ENCODE data around the gene RDH16.
"Not testable (repeated sequence)": the region's sequence is repeated elsewhere in the genome, so short reads cannot be mapped to it uniquely, and the experiment has no call there.

The RDH16 gene

GRCh38 chr12:56951582-56952339, 5.6 kb downstream of the RDH16 start:
- DNase-seq = no peak

GRCh38 chr12:56948881-56949280, 8.5 kb downstream of the RDH16 start:
- no peak for DNase-seq

DNA sequence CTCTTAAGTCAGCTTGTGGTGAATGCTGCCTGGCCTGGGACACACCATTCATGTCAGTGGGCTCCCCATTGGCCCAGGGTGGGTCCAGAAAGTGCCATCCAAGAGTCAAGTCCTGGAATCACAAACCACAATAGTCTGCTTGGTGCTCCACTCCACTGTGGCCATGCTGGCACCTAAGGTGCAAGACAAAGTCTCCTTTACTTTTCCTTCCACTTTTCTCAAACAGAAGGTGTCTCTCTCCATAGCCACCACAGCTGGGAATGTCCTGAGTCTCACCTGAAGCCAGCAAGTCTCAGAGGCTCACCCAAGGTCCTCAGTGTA, 9.0 kb downstream of the RDH16 start:
- no peak for DNase-seq

DNA sequence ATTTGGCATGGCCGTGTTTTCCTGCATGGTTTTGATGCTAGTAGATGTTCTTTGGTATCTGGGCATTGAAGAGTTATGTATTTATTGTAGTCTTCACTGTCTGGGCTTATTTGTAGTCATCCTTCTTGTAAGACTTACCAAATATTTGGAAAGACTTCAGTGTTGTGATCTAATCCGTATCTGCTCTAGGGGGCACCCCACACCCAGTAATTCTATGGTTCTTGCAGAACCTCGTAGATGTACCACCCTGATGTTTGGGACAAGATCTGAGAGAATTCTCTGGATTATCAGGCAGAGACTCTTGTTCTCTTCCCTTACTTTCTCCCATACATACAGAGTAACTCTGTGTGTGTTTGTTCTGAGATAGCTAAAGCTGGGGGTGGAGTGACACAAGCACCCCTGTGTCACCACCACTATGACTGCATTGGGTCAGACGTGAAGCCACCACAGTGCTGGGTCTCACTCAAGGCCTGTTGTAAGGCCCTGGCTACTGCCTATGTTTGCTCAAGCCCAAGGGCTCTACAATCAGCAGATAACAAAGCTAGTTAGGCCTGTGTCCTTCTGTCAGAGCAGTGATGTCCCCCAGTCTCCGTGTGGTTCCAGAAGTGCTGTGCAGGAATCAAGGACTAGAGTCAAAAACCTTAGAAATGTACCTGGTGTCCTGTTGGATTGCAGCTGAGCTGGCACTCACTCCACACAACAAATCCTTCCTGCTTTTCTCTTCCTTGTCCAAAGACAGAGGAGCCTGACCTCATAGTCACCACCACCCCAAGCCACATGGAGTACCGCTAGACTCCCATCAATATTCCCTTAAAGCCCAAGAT, 9.6 kb downstream of the RDH16 start:
- DNase-seq = no peak

DNA sequence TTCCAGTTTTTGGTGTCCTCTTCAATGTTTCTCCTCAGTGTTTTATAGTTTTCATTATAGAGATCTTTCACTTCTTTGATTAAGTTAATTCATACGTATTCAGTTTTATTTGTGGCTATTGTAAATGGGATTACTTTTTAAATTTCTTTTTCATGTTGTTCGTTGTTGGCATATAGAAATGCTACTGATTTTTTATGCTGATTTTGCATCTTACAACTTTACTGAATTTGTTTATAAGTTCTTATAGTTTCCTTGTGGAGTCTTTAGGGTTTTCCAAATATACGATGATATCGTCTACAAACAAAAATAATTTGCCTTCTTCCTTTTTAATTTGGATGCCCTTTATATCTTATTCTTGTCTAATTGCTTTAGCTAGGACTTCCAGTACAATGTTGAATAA, 13.5 kb downstream of the RDH16 start:
- DNase-seq = no peak

DNA sequence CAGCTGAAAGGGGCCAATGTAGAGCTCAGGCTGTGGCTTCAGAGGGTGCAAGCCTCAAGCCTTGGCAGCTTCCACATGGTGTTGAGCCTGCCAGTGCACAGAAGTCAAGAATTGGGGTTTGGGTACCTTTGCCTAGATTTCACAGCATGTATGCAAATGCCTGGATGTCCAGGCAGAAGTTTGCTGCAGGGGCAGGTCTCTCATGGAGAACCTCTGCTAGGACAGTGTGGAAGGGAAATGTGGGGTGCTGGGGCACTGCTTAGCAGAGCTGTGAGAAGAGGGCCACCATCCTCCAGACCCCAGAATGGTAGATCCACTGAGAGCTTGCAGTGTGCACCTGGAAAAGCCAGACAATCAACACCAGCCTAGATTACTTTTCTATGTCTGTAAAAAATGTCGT, 14.0 kb downstream of the RDH16 start:
- DNase-seq = not testable (repeated sequence)

DNA sequence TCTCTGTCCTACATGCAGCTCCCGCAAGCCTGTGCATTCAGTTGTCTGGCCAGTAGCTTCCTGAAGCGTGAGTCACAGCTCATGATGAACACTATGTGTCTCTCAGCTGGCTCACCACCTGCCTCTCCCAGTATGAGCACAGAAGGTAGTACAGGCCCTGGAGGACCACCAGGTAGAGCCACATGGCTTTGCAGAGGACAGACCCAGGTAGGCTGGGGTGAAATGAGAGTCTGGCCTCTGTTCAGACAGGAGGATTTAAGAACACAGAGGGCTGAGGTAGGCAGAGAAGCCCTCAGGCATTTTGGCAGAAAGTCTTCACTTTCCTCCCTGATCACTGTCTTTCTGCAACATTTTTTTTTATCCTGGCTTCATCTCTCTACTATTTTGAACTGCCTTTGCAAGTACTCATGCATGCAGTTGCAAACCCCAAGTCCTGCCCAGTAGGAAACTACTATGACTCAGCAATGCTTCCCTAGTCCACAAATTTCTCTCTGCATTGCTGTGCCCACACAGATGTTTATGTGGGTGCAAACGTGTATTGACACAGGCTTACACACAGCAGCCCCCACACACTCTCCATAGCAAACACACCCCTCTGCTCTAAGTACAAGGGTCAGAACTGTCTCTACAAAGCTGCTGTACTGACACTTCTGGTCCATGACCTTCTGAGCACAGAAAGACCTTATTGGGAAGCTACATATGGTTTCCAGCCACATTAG, 15.9 kb downstream of the RDH16 start:
- no peak for DNase-seq

GRCh38 chr12:56940942-56941298, 16.5 kb downstream of the RDH16 start:
- not testable (repeated sequence) for DNase-seq

DNA sequence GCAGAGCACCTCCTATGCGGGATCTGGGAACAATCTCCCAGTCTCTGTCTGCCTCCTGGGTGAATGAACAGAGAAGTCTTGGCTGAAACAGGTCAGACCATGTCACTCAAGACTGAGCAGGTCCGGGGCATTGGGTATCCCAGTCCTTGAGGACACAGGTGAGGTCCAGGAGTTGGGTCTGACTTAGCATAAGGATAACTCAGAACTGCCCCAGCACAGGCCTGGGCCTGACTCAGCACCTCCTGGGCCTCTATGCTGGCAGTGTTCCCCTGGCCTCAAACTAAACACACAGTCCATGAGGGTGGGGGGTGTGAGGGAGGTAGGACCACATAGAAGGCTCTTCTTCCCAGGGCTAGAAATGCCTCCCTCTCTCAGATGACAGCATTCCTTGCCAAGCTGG, 21.7 kb downstream of the RDH16 start:
- DNase-seq = no peak

DNA sequence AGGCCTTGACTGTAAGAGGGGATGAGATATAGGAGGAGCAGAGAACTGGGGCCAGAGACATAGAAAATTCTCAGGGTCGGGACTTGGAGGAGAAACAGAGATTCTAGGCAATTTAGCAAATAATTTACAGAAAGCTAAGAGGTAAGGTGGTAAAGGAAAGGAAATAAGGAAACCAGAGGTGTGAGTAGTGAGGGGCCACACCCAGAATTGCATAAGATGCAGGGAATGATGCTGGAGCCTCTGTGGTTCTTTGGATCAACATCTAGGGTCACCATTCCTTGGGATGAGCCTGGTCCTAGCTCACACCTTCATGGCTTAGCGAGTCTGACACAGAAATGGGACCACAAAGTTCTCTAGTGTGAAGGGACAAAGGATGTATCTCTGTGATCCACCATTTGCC, 22.3 kb downstream of the RDH16 start:
- DNase-seq = no peak

DNA sequence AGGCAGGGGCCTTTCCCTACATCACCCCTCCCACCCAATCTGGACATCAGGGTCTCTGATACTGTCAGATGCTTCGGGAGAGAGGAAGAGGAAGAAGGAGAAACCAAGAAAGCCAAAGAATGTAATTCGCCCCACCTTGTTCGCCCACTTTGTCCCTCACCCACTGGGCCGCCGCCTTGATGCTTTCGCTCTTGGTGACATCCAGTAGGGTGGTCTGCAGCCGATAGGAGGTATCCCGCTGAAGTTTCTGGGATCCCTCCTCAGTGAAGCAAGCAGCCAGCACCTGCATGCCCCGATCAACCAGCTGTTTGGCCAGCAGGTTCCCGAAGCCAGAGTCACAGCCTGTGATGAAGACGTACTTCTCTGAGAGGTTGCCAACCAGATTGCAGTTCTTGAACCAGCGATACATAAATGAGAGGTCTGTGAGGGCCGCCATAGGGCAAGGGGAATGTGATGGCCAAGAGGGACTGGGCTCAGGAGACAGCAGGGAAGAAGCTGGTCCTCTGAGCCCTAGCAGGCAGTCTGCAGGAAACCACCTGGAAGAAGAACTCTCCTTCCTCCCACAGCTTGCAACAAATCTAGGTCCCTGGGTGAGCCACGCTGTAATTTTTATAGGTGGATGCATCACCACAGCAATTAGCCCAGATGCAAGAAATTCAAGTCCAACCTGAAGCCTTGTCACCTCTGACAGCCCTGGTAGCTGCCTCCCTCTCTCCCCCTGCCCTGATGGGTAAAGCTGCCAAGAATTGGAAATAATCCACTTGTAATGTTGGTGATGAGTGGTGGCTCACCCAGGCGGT, 23.4 kb downstream of the RDH16 start, which contains the start of gene SDR9C7:
Gene SDR9C7, minus strand, starts transcription at position 583 of the 800 bp plus-strand sequence. Its CDS starts 147 bp downstream, at position 436.
- DNase-seq = no peak

- no peak for DNase-seq
These were observed 24.5 kb downstream of the RDH16 start for GRCh38 chr12:56932867-56933266.

DNA sequence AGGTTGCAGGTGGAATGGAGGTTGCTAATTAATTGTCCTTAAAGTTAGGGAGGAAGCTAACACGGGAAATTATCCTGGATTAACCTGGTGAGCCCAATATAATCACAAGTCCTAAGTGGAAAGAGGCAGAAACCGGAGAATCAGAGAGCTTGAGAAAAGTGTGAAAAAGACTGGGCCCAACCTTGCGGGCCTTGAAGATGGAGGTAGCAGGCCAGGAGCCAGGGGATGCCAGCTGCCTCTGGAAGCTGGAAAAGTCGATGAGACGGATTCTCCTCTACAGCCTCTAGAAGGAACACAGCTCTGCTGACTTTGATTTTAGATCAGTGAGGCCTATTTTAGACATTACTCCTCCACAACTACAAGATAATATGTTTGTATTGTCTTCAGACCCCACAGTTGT, 25.3 kb downstream of the RDH16 start:
- no peak for DNase-seq

DNA sequence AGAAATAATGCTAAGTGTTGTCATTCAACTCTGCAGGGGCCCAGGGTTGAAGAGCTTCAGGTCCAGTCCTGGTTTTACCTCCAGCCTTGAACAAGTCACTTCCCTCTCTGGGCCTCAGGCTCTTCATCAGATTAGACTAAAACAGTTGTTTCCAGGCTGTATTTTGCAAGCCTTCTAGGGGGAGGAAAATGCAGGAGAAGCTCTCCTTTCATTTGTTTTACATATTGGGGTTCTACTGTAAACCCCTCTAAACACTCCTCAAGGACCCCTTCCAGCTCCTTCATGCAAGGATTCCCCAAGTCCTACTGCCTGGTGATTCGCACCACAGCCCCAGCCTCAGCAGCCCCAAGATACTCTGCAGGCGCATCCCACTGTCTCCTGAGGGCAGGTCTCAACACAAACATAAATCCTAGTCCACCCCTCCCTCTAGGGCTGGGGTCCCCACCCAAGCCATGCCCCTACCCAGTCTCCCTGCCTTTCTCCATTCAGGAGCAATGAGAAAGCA, 25.9 kb downstream of the RDH16 start:
- peak in 1 of 6 experiments; percentile 3 for DNase-seq

DNA sequence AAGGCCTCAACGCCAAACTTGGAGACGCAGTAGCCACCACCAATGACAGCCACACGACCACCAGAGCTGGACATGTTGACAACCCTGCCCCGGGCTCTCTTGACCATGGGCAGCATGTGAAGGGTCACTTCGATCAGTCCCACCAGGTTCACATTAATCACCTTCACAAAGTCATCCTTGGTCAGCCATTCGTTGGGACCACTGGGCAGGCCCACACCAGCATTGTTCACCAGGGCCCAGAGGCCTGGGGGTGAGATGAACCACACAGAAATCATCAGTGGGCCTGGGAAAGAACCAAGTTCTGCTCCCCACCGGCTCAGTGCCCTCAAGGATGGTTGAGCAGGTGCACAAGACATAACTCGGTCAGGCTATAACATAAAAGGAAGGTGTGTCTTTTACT, 27.2 kb downstream of the RDH16 start:
- no peak for DNase-seq

DNA sequence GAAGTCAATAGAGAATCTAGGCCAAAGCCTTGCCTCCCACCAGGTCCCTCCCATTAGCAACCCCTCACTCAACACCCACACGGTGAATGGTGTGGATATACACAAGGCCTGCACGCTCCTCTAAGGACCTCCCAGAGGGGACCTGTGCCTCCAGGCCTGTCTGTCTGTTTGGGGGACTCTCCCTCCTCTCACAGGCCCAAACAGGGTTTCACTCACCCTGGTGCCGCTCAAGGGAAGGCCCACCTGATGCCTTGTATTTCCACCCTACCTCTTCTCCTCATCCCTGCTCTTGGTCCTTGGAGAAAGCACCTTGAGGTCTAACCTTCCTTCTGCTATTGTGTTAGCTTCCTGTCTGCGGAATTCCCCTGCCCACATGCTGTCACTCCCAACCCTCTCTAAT, 27.6 kb downstream of the RDH16 start:
- no peak for DNase-seq

- DNase-seq = no peak
These were observed 29.1 kb downstream of the RDH16 start for GRCh38 chr12:56928262-56928661.

GRCh38 chr12:56927281-56927680, 30.1 kb downstream of the RDH16 start:
- no peak for DNase-seq

DNA sequence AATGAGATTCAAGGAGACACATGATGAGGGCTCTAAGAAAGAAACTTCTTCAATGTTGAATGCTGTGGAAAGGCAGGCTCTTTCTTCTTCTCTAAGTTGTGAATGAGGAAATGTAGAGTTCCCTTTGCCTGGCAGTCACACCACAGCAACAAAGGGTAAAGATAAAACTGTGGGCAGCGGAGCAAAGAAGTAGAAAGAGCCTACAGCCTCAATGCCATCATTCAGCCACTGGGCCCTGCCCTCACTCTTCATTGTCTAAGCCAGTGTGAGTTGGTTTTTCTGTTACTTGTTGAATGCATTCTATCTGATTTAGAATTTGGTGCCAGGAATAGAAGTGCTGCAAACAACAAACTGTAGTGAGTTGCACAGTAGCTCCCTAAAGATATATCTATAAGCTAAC, 35.4 kb downstream of the RDH16 start:
- no peak for DNase-seq

DNA sequence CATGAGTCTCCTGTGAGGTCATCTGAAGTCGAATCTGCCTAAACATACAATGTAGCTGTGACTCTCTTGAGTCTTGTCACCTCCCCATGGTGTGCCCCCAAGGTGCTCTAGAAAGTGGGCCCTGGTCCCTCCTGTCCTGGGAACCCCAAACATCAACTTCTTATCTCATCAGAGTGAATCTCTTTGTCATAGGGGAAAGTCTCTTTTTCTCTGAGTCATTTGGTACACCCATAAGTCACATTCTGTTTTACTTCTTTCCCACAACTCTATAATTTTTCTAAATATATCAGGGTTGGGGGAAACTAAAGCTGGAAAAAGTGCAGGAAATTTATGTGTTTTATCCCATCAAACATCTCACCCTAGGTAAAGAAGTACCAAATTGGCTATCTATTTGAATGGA, 36.1 kb downstream of the RDH16 start:
- DNase-seq = no peak

GRCh38 chr12:56918139-56918538, 39.3 kb downstream of the RDH16 start:
- DNase-seq = not testable (repeated sequence)

- no peak for DNase-seq
These were observed 40.4 kb downstream of the RDH16 start for GRCh38 chr12:56916996-56917333.
